ENCODE data around the gene AMBP. TPM values are rescaled to one million over a fixed set of nuclear protein-coding genes. Genes with fewer than 3 reads are reported as not detected.

AMBP gene
- total RNA-seq: not detected

GRCh38 chr9:114078021-114078780 lies at the start of gene AMBP:
Gene AMBP (minus strand): TSS chr9:114078300. CDS start chr9:114078209, 91 bp downstream.
- DNase-seq: no peak

DNA sequence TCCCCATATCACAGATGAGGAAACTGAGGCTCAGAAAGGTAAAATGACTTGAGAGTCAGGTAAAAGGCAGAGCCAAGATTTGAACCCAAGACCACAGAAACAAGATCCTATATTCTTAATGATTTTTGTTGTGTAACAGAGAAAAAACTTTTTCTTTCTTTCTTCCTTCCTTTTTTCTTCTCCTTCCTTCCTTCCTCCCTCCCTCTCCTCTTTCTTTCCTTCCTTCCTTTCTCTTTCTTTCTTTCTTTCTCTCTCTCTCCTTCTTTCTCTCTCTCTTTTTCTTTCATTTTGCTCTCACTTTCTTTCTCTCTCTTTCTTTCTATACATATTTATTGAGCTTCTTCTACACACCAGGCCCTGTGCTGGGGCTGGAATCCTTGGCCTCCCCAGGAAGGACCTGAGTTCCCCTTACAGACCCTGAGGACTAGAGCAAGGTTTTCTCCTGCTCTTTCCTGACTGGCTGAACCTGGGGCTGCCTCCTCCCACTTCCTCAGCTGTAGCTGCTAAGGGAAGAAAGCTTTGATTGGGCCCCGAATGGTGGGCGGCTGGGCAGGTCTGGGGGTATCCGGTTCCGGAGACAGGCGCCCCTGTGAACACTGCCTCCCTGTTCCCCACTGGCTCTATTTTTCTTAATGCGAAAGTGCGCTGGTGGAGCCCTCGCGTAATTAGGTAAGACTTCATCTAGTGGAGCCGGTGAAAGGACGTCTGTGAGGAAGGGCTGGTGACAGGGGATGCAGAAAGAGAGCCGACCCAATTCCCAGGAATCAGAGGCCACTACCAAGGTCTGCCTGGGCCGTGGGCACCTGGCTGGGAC lies 48.4 kb upstream of the AMBP start:
- DNase-seq: no peak

DNA sequence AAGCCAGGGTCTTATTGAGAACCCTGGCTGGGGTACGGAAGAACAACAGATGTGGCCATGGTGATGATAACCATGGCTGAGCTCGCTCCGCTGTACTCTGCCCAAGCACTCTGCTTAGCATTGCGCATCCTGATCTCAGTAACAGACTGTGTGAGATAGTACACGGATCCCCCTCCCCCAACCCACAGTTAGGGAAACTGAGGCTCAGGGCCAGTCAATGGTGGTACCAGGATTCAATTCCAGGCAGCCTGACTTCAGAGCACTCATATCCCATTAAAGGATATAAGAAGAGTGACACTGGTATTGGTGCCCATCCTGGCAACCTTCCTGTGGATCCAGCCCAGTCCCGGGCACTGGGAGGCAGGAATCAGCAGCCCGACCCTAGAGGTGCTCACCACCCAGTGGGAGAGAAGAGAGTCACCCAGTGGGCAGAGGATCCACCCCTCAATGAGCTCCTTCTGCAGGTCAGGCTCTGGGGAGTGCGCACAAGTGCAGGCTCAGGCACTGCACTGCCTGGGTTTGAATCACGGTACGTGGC lies 47.4 kb upstream of the AMBP start:
- DNase-seq: no peak

DNA sequence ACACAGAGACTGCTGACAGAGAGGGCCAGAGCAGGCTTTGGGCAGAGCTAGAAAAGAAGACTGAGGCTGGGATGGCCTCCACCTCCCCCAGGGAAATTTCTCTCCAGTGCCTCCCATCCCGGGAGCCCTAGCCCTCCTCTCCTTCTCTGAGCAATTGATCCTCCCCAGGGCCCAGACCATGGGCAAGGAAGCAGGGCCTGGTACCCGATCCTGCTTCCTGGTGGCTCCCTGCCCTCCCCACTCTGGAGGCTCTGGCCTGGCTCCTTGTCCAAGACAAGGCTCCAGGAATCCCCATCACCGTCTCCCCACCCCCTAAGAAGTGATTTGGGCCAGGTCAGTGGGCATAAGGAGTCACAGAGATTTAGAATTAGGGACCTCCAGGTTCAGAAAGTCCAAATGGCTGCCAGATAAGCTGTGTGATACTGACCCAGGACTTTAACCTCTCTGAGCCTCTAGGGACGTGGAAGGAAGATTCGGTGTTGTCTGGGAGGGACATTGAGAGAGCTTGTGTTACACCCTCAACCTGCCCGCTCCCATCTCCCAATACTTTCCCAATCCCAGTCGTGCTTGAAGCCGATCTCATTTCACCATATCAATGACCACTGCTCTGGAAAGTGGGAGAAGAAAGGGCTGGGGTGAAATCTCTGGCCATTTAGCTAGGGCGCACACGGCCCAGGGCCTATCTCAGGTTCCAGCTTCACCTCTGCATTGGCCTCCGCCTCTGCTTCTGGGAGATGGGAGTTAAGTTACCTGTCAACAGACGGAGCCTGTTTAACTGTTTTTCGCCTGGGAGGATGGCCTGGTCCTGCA lies 46.8 kb upstream of the AMBP start:
- DNase-seq: no peak

DNA sequence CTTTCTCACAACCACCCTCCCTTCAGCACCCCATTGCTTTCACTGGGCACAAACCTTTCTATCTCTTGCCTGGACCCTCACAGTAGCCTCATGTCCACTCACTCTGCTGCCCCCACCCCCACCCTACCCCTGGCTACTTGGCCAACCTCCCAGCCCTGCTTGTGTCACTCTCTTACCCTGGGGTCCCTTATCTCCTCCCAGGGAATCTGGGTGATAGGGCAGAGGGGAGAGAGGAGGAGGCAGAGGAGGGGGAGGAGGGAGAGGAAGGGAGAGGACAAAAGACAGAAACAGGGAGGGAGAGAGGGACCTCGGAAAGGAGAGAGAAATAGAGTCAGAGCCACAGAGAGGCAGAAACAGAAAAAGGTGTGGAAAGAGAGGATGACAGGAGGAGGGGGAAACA lies 46.0 kb upstream of the AMBP start:
- DNase-seq: no peak

DNA sequence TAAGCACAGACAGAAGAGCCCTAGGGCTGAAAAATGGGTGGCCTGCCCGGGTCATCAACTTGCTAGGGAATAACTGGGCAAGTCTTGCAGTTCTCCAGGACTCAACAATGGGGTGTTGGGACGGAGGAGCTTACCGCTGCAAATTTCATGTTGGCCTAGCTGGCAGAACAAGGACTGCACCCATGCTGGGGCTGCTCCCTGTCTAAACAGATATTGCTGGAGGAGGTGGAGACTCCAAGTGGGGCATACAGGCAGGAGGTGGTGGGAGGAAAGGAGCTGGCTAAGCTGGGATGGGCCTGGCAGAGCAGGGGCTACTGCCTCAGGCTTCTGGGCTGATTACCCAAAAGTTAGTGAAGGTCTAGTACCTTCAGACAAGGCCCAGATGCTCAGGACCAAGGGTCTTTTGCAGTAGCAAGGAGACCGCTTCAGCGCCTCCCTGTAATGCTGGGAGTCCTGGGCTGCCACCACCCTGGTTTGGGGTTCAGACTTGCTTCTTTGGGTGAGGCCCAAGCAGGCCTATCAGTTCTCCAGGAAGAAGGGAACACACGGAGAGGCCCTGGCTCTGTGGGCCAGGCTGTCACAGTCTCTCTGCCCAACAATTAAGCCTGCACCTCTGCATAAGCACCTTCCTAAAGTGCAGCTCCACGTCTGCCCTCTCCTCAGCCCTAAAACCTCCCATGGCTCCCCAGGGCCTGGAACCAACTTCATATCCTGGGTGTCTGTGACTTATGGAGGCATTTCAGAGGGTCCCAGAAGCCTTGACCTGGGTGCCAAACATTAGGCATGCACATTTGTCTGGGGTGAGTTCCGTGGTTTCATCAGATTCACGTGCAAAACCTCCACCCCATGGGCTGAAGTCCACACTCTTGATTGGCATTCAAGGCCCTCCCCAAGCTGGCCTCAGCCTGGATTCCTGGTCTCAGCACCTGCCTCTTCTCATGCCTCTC lies 45.2 kb upstream of the AMBP start:
- no peak for DNase-seq

DNA sequence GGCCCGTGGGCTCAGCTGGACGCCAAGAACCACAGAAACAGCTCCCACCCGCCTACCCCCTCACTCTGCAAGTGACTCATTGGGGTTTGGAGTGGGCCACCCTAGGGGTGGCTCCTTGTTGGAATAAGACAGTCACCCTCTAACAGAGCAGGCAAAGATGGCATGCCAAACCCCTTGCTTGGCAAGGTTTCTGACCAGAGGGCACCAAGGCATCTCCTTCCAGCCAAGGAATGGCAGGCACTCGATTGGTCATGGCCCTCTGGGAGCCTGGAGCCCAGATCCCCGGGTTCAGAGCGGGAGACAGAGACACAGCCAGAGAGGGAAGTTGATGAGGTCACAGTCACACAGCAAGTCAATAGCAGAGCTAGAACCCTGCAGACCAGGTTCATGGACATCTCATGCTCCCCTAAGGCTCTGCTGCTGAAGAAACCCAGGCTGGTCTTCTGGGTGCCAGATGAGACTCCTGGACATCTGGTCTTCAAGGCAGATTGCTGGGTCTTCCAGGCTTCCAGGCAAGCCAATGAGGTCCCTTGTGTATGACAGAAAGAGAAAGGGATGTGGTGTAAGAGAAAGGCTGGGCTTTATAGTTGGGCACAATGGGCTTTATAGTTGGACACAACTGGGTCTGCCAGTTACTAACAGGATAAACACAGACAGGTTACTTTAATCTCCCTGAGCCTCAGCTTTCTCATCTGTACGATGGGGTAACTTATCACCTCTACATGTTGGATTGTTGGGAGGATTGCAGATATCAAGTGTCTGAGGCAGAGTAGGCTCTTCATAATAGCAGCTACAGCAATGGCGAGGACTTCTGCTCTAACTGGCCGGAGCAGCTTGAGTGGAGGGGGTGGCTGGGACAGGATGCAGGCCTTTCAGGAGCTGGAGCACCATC lies 44.3 kb upstream of the AMBP start:
- DNase-seq: no peak

- DNase-seq: no peak
Measured at GRCh38 chr9:114121227-114122135, 43.4 kb upstream of the AMBP start.

GRCh38 chr9:114120192-114121014 lies 42.3 kb upstream of the AMBP start:
- DNase-seq: no peak

GRCh38 chr9:114119242-114120191 lies 41.4 kb upstream of the AMBP start:
- DNase-seq: no peak

GRCh38 chr9:114117996-114118830 lies 40.1 kb upstream of the AMBP start:
- DNase-seq: no peak

DNA sequence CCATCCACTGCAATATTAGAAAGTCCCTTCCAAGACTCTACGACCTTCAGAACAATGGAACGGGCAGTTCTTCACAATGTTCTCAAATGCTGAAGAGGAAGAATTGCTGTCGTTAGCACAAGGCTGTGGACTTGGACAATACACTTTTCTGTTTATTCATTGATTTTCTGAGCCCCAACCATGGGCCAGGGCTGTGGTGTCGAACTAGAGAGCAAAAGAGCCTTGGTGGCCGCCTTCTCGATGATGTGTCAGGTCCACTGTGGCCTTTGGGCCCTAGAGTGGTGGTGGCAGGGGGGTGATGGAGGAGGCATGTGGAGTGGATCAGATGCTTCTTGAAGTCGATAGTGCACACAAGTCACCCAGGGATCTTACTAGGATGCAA lies 39.5 kb upstream of the AMBP start:
- DNase-seq: no peak

- DNase-seq: no peak
Measured at GRCh38 chr9:114116126-114116747, 38.1 kb upstream of the AMBP start.

DNA sequence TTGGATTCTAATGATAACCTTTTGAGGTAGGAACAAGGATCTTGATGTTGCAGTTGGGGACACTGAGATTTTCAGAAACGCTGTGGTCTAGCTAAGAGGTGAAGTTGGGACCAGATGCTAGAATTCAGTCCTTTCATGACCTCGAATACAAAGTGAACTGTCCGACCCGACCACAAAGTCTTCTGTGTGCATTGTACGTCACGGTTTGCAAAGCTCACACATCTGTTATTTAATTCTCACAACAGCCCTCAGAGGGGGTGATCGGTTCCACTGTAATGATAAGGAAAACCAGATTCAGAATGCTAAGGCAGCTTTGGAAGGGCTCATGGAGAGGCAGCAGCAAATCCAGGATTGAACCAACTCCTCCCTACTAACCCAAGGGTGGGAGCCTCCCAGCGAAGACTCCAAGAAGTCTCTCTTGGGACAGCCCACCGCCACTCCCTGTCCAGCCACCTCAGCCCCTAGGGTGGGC lies 37.6 kb upstream of the AMBP start:
- no peak for DNase-seq

GRCh38 chr9:114114364-114114763 lies 36.3 kb upstream of the AMBP start:
- DNase-seq: no peak
